Naive thymus-derived CD4-positive, alpha-beta T cell (primary cell): ENCODE data around the gene ITGAX. TPM values are rescaled to one million over a fixed set of nuclear protein-coding genes. Genes with fewer than 3 reads are reported as not detected.

ENCODE experiments used
- ATAC-seq: fragments of 150-1000 bp; cut with Tn5 transposase; 2 replicates; pipeline ENCODE4 v1.10.0; 2021; ENCODE audit warnings: mild to moderate bottlenecking, moderate library complexity
- CTCF ChIA-PET: fragments of 350-600 bp; sonication (Branson Sonifier 250); formaldehyde crosslinking; loops from one replicate; lab custom pipeline; 2021; ENCODE audit warnings: antibody characterized with exemption; lab: Charles Lee
- POLR2A ChIA-PET: fragments of 350-600 bp; sonication (Branson Sonifier 250); formaldehyde crosslinking; loops from one replicate; lab custom pipeline; 2021; ENCODE audit warnings: antibody characterized with exemption, inconsistent platforms; lab: Charles Lee
- DNase-seq, 9 donors: peaks; one replicate each; pipeline versions ENCODE4 v3.0.0 to v3.0.0-alpha.2; 2020 to 2022; ENCODE audit warnings: mixed read lengths in 1 of 9
- H3K27ac ChIP-seq: one replicate; pipeline ENCODE4 v1.7.0; 2013; ENCODE audit warnings: mild to moderate bottlenecking, low read depth, low read length, moderate library complexity
- H3K27me3 ChIP-seq, 2 donors: one replicate each; pipeline ENCODE4 v1.7.0; 2013; ENCODE audit warnings: low read length in 2 of 2, mild to moderate bottlenecking in 2 of 2, moderate library complexity in 2 of 2; ENCODE audit not compliant: control insufficient read depth in 2 of 2, insufficient read depth in 2 of 2
- H3K36me3 ChIP-seq, 3 experiments: 1 replicate in 2 of 3; 2 replicates in 1 of 3; pipeline ENCODE4 v1.7.0; 2013; ENCODE audit warnings: low read length in 3 of 3, mild to moderate bottlenecking in 3 of 3, moderate library complexity in 1 of 3; ENCODE audit not compliant: insufficient read depth in 3 of 3, control insufficient read depth in 2 of 3
- H3K4me1 ChIP-seq, 2 donors: one replicate each; pipeline ENCODE4 v1.7.0; 2013; ENCODE audit warnings: low read length in 2 of 2, mild to moderate bottlenecking in 2 of 2, moderate library complexity in 1 of 2; ENCODE audit not compliant: control insufficient read depth in 2 of 2, insufficient read depth in 2 of 2
- H3K4me3 ChIP-seq: 2 replicates; pipeline ENCODE4 v1.7.0; 2013; ENCODE audit warnings: mild to moderate bottlenecking, low read length
- H3K9me3 ChIP-seq, 3 experiments: 1 replicate in 2 of 3; 2 replicates in 1 of 3; pipeline ENCODE4 v1.7.0; 2013; ENCODE audit warnings: low read length in 3 of 3; ENCODE audit not compliant: control insufficient read depth in 2 of 3
- H3K27ac Mint-ChIP-seq, 9 donors: one replicate each; pipeline ENCODE4 v1.8.0; 2020 to 2022; ENCODE audit warnings: mixed read lengths in 9 of 9, mild to moderate bottlenecking in 8 of 9, moderate library complexity in 5 of 9, inconsistent platforms in 2 of 9
- H3K27me3 Mint-ChIP-seq, 5 donors: one replicate each; pipeline ENCODE4 v1.8.0; 2021 to 2022; ENCODE audit warnings: mixed read lengths in 5 of 5, mild to moderate bottlenecking in 1 of 5
- H3K36me3 Mint-ChIP-seq, 5 donors: one replicate each; pipeline ENCODE4 v1.8.0; 2020 to 2022; ENCODE audit warnings: mixed read lengths in 5 of 5, mild to moderate bottlenecking in 3 of 5, inconsistent platforms in 1 of 5
- H3K4me1 Mint-ChIP-seq, 7 donors: one replicate each; pipeline ENCODE4 v1.8.0; 2020 to 2022; ENCODE audit warnings: mixed read lengths in 7 of 7, mild to moderate bottlenecking in 3 of 7, inconsistent platforms in 1 of 7
- H3K4me3 Mint-ChIP-seq, 10 donors: one replicate each; pipeline ENCODE4 v1.8.0; 2020 to 2022; ENCODE audit warnings: mild to moderate bottlenecking in 10 of 10, mixed read lengths in 10 of 10, moderate library complexity in 6 of 10, inconsistent platforms in 2 of 10
- H3K9me3 Mint-ChIP-seq, 11 donors: one replicate each; pipeline ENCODE4 v1.8.0; 2020 to 2022; ENCODE audit warnings: mixed read lengths in 11 of 11, mild to moderate bottlenecking in 4 of 11, inconsistent platforms in 1 of 11, moderate library complexity in 1 of 11
- intact Hi-C, 2 donors: fragments of 100-400 bp; cut with micrococcal nuclease; formaldehyde crosslinking; loops; one replicate each; pipeline ENCODE4 v1.15.1; 2023
- polyA plus RNA-seq, 2 donors: library from polyadenylated mRNA; unstranded; fragments of 300-500 nt; fragmentation: Illumina TruSeq; gene quantifications; one replicate each; pipeline ENCODE4 v1.2.3, GENCODE V29; 2021
- total RNA-seq, 6 experiments: library from RNA in 5 of 6; stranded (reverse) in 5 of 6; gene quantifications; 1 replicate in 5 of 6; 2 replicates in 1 of 6; pipeline ENCODE4 v1.2.3 and lab custom pipeline; 2021 to 2026

Gene ITGAX
- total and polyA plus RNA-seq, 7 experiments from 2014 or later = 0.05 to 306 (median 22.1) TPM; not detected in 1

- Mint-ChIP-seq H3K4me3 (peak overlapping the region; percentile 66 to 91 (median 86)), H3K27me3 (peaks cover 0 to 12% (median 6%) of the 10 kb centered on the region in 5 donors), H3K9me3 (no peaks in the 10 kb centered on the region), H3K36me3 (peaks cover 0 to 27% (median 0%) of the 10 kb centered on the region in 5 donors), H3K4me1 (peaks cover 17 to 35% (median 21%) of the 10 kb centered on the region in 7 donors), H3K27ac (peak overlapping the region in 4 of 9 donors; percentile 5 to 99 (median 50))
- Histone ChIP-seq H3K4me3 (peak overlapping the region; percentile 43), H3K27ac (no peak overlapping the region), H3K9me3 (no peaks in the 10 kb centered on the region), H3K27me3 (no peaks in the 10 kb centered on the region), H3K36me3 (no peaks in the 10 kb centered on the region), H3K4me1 (peaks cover 0 to 3% of the 10 kb centered on the region in 2 donors)
- no peak for DNase-seq
- ChIA-PET CTCF (no interaction called here), POLR2A (interaction anchor here (1.0 kb wide), 1 partner anchor 153 kb away, joined by 4 read pairs; no protein-coding TSS in a partner anchor)
- ATAC-seq = no peak
- intact Hi-C loops = loop anchor here (5.0 to 10.0 kb wide), 7 partner anchors 113 to 535 kb away; partner anchors contain the start of genes PYCARD (in 2 of the 2), KAT8 (in 1 of the 2), STX4 (in 1 of the 2) and VKORC1 (in 1 of the 2)
These were observed 23.1 kb upstream of the ITGAX start for GRCh38 chr16:31331807-31332301.

GRCh38 chr16:31332544-31332943 lies 22.4 kb upstream of the ITGAX start:
- intact Hi-C loops = loop anchor here (5.0 to 10.0 kb wide), 7 partner anchors 112 to 535 kb away; partner anchors contain the start of genes PYCARD (in 2 of the 2), KAT8 (in 1 of the 2), STX4 (in 1 of the 2) and VKORC1 (in 1 of the 2)
- H3K36me3 ChIP-seq = no peaks in the 10 kb centered on the region
- no peaks in the 10 kb centered on the region for H3K27me3 ChIP-seq
- no peak for ATAC-seq
- ChIA-PET CTCF (interaction anchor here (0.7 kb wide), 1 partner anchor 19 kb away, joined by 3 read pairs; no protein-coding TSS in a partner anchor), POLR2A (no interaction called here)
- peaks cover 16 to 38% (median 22%) of the 10 kb centered on the region in 7 donors for H3K4me1 Mint-ChIP-seq
- no peak overlapping the region for H3K4me3 ChIP-seq
- H3K27me3 Mint-ChIP-seq = peaks cover 0 to 13% (median 6%) of the 10 kb centered on the region in 5 donors
- H3K4me3 Mint-ChIP-seq = peak overlapping the region in 7 of 10 donors; percentile 25 to 90 (median 85)
- H3K9me3 ChIP-seq = no peaks in the 10 kb centered on the region
- no peak for DNase-seq
- H3K27ac Mint-ChIP-seq = no peak overlapping the region
- H3K27ac ChIP-seq = no peak overlapping the region
- H3K4me1 ChIP-seq = peaks cover 0 to 3% of the 10 kb centered on the region in 2 donors
- H3K36me3 Mint-ChIP-seq = peaks cover 0 to 25% (median 0%) of the 10 kb centered on the region in 5 donors
- H3K9me3 Mint-ChIP-seq = no peaks in the 10 kb centered on the region

GRCh38 chr16:31333686-31334649 lies 21.0 kb upstream of the ITGAX start:
- no peaks in the 10 kb centered on the region for H3K36me3 ChIP-seq
- CTCF ChIA-PET = interaction anchor here (0.6 to 0.7 kb wide), 3 partner anchors 193 to 609 kb away, joined by 3 read pairs; no protein-coding TSS in a partner anchor
- peak; percentile 87 for ATAC-seq
- H3K4me1 ChIP-seq = peaks cover 0 to 3% of the 10 kb centered on the region in 2 donors
- Mint-ChIP-seq H3K9me3 (peaks cover 0 to 1% (median 0%) of the 10 kb centered on the region in 11 donors), H3K4me3 (peak overlapping the region in 1 of 10 donors; percentile 34), H3K4me1 (peaks cover 16 to 48% (median 28%) of the 10 kb centered on the region in 7 donors), H3K36me3 (peaks cover 0 to 16% (median 0%) of the 10 kb centered on the region in 5 donors), H3K27ac (peak overlapping the region in 7 of 9 donors; percentile 26 to 95 (median 48)), H3K27me3 (peaks cover 0 to 17% (median 10%) of the 10 kb centered on the region in 5 donors)
- H3K4me3 ChIP-seq = no peak overlapping the region
- POLR2A ChIA-PET = interaction anchor here (1.0 to 1.1 kb wide), 2 partner anchors 157 to 217 kb away, joined by 3 read pairs; partner anchors contain the start of gene KAT8
- H3K9me3 ChIP-seq = no peaks in the 10 kb centered on the region
- peak in 5 of 9 donors; percentile 25 to 47 (median 34) for DNase-seq
- intact Hi-C loops = loop anchor here (5.0 to 10.0 kb wide), 7 partner anchors 111 to 533 kb away; partner anchors contain the start of genes PYCARD (in 2 of the 2), KAT8 (in 1 of the 2), STX4 (in 1 of the 2) and VKORC1 (in 1 of the 2)
- peak overlapping the region; percentile 1 for H3K27ac ChIP-seq
- no peaks in the 10 kb centered on the region for H3K27me3 ChIP-seq

- ChIA-PET POLR2A (no interaction called here), CTCF (interaction anchor here (0.6 kb wide), 1 partner anchor 348 kb away, joined by 3 read pairs; no protein-coding TSS in a partner anchor)
- ATAC-seq (no peak), DNase-seq (no peak)
- Histone ChIP-seq H3K36me3 (no peaks in the 10 kb centered on the region), H3K27me3 (no peaks in the 10 kb centered on the region), H3K9me3 (no peaks in the 10 kb centered on the region), H3K27ac (no peak overlapping the region), H3K4me1 (peaks cover 0 to 3% of the 10 kb centered on the region in 2 donors), H3K4me3 (no peak overlapping the region)
- Mint-ChIP-seq H3K36me3 (peaks cover 0 to 20% (median 0%) of the 10 kb centered on the region in 5 donors), H3K4me1 (peaks cover 16 to 51% (median 31%) of the 10 kb centered on the region in 7 donors), H3K27me3 (peaks cover 0 to 19% (median 10%) of the 10 kb centered on the region in 5 donors), H3K4me3 (no peak overlapping the region), H3K27ac (peak overlapping the region in 3 of 9 donors; percentile 46 to 95 (median 51)), H3K9me3 (peaks cover 0 to 4% (median 0%) of the 10 kb centered on the region in 11 donors)
- intact Hi-C loops = loop anchor here (5.0 to 10.0 kb wide), 7 partner anchors 110 to 532 kb away; partner anchors contain the start of genes PYCARD (in 2 of the 2), KAT8 (in 1 of the 2), STX4 (in 1 of the 2) and VKORC1 (in 1 of the 2)
These were observed 20.0 kb upstream of the ITGAX start for GRCh38 chr16:31334934-31335333.

- Histone ChIP-seq H3K36me3 (no peaks in the 10 kb centered on the region), H3K27me3 (no peaks in the 10 kb centered on the region), H3K4me3 (no peak overlapping the region), H3K9me3 (no peaks in the 10 kb centered on the region), H3K4me1 (peaks cover 0 to 3% of the 10 kb centered on the region in 2 donors), H3K27ac (no peak overlapping the region)
- Mint-ChIP-seq H3K9me3 (peaks cover 0 to 4% (median 0%) of the 10 kb centered on the region in 11 donors), H3K36me3 (peaks cover 0 to 20% (median 0%) of the 10 kb centered on the region in 5 donors), H3K27me3 (peaks cover 0 to 19% (median 9%) of the 10 kb centered on the region in 5 donors), H3K4me3 (no peak overlapping the region), H3K4me1 (peaks cover 15 to 50% (median 30%) of the 10 kb centered on the region in 7 donors), H3K27ac (peak overlapping the region in 3 of 9 donors; percentile 51 to 95 (median 79))
- POLR2A ChIA-PET = no interaction called here
- CTCF ChIA-PET = interaction anchor here (0.6 kb wide), 1 partner anchor 29 kb away, joined by 10 read pairs; no protein-coding TSS in a partner anchor
- ATAC-seq (no peak), DNase-seq (no peak)
- intact Hi-C loops = loop anchor here in 1 of 2 donors (10.0 kb wide), 1 partner anchor 109 kb away; the partner anchor contains the start of gene ZNF843
These were observed 19.5 kb upstream of the ITGAX start for GRCh38 chr16:31335431-31335830.
